Measurements from ENCODE around the gene PLAC1. TPM values are rescaled to one million over a fixed set of nuclear protein-coding genes. Genes with fewer than 3 reads are reported as not detected.

Gene PLAC1
- total RNA-seq, 1 donor: not detected

DNA sequence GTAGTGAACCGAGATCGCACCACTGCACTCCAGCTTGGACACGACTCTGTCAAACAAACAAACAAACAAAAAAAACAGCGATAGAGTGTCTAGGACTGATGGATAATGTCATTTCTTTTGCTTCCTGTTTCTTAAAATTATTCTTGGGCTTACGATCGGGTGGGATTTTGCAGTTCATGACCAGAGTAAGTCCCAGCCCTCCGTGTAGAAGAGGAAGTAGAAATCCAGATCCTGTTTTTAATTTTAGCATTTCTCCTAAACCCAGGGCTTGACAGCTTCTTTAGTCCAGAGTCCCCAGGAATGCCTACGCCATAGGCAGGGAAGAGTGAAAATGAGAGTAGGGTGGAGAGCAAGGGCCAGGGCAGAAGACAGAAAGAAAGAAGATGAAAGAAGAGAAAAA is 104.0 kb downstream of the PLAC1 start:
- Histone ChIP-seq H3K27me3 (ENCODE audit: insufficient read depth, low read length) (no peaks in the 10 kb centered on the region), H4K20me1 (ENCODE audit: insufficient read depth, low read length) (no peaks in the 10 kb centered on the region), H3K9me3 (ENCODE audit: low read depth, low read length) (no peaks in the 10 kb centered on the region), H2AFZ (ENCODE audit: low read length) (no peak overlapping the region), H3K4me1 (ENCODE audit: insufficient read depth, low read length) (peaks cover 13% of the 10 kb centered on the region), H3K4me2 (ENCODE audit: insufficient read depth, low read length) (peak overlapping the region; percentile 27), H3K4me3 (ENCODE audit: insufficient read depth, low read length) (no peak overlapping the region), H3K27ac (ENCODE audit: low read depth, low read length) (no peak overlapping the region), H3K79me2 (ENCODE audit: insufficient read depth, low read length) (no peaks in the 10 kb centered on the region), H3K36me3 (ENCODE audit: insufficient read depth, low read length) (no peaks in the 10 kb centered on the region)
- TF ChIP-seq, protein P1, sequence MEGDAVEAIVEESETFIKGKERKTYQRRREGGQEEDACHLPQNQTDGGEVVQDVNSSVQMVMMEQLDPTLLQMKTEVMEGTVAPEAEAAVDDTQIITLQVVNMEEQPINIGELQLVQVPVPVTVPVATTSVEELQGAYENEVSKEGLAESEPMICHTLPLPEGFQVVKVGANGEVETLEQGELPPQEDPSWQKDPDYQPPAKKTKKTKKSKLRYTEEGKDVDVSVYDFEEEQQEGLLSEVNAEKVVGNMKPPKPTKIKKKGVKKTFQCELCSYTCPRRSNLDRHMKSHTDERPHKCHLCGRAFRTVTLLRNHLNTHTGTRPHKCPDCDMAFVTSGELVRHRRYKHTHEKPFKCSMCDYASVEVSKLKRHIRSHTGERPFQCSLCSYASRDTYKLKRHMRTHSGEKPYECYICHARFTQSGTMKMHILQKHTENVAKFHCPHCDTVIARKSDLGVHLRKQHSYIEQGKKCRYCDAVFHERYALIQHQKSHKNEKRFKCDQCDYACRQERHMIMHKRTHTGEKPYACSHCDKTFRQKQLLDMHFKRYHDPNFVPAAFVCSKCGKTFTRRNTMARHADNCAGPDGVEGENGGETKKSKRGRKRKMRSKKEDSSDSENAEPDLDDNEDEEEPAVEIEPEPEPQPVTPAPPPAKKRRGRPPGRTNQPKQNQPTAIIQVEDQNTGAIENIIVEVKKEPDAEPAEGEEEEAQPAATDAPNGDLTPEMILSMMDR (IDR thresholded peaks at IDR 0.05; ENCODE audit: extremely low read depth, low read depth, low read length): no peak
- DNase-seq (ENCODE audit: insufficient read length, low spot score, missing footprints): no peak

DNA sequence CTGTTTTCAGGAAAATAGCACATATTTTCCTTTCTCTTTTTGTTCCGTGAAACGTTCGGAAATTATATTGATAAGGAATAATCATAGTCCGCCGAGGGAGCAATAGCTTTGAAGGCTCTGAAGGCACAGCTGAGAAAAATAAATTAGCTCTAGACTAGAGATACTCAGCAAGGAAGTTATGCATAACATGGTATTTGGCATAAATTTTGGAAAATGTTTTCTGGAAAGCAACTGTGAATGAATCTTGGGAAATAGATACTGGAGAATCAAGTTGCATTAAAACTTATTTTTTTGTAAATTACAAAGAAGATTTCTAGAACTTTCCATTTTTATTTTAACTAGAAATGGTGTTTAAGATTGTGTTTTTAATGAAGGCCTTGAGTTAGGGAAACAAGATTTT is 105.9 kb downstream of the PLAC1 start:
- no peaks in the 10 kb centered on the region for H3K27me3 ChIP-seq (ENCODE audit: insufficient read depth, low read length)
- H3K4me1 ChIP-seq (ENCODE audit: insufficient read depth, low read length): peaks cover 13% of the 10 kb centered on the region
- H3K9me3 ChIP-seq (ENCODE audit: low read depth, low read length): no peaks in the 10 kb centered on the region
- H3K27ac ChIP-seq (ENCODE audit: low read depth, low read length): no peak overlapping the region
- TF ChIP-seq, protein P1 (IDR thresholded peaks at IDR 0.05; ENCODE audit: extremely low read depth, low read depth, low read length): no peak
- H3K36me3 ChIP-seq (ENCODE audit: insufficient read depth, low read length): no peaks in the 10 kb centered on the region
- no peak for DNase-seq (ENCODE audit: insufficient read length, low spot score, missing footprints)
- no peak overlapping the region for H3K4me3 ChIP-seq (ENCODE audit: insufficient read depth, low read length)
- no peaks in the 10 kb centered on the region for H4K20me1 ChIP-seq (ENCODE audit: insufficient read depth, low read length)
- H3K79me2 ChIP-seq (ENCODE audit: insufficient read depth, low read length): peaks cover 16% of the 10 kb centered on the region
- H2AFZ ChIP-seq (ENCODE audit: low read length): no peak overlapping the region
- H3K4me2 ChIP-seq (ENCODE audit: insufficient read depth, low read length): no peak overlapping the region

DNA sequence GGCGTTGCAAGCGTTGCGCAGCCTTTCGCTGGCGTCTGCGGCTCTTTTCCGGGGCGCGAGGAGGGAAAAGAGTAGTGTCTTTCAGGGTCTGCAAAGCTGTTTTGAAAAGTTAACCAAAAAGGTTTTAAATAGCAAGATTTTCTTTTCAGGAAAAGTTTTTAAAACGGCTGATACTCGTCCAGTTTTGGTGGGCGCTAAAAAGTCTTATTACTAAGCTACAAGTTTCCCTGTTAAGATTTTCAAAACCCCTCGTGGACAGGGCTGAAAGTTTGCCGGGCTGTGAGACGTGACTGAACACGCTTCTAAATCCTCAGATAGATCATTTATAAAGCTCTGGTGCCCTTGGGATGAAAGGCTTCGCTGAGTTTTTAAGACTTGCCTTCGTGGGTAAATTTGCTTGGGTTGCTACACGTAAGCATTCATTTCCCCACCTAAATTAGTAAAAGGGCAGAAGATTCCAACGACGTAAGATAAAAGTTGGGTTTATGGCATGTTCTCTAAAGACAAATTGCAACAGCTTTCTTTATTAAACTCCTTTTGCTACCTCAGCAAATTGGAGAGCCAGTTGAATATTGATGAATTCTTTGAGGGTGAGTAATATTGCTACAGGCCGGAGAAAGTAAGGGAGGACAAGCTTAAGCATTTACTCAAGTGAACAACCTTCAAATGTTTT is 106.8 kb downstream of the PLAC1 start:
- TF ChIP-seq, protein P1 (IDR thresholded peaks at IDR 0.05; ENCODE audit: extremely low read depth, low read depth, low read length): no peak
- Histone ChIP-seq H2AFZ (ENCODE audit: low read length) (peak overlapping the region; percentile 61), H4K20me1 (ENCODE audit: insufficient read depth, low read length) (no peaks in the 10 kb centered on the region), H3K27ac (ENCODE audit: low read depth, low read length) (no peak overlapping the region), H3K27me3 (ENCODE audit: insufficient read depth, low read length) (no peaks in the 10 kb centered on the region), H3K4me3 (ENCODE audit: insufficient read depth, low read length) (peak overlapping the region; percentile 81), H3K4me1 (ENCODE audit: insufficient read depth, low read length) (peaks cover 19% of the 10 kb centered on the region), H3K4me2 (ENCODE audit: insufficient read depth, low read length) (peak overlapping the region; percentile 87), H3K36me3 (ENCODE audit: insufficient read depth, low read length) (peaks cover 5% of the 10 kb centered on the region), H3K79me2 (ENCODE audit: insufficient read depth, low read length) (peaks cover 19% of the 10 kb centered on the region), H3K9me3 (ENCODE audit: low read depth, low read length) (no peaks in the 10 kb centered on the region)
- DNase-seq (ENCODE audit: insufficient read length, low spot score, missing footprints): no peak

DNA sequence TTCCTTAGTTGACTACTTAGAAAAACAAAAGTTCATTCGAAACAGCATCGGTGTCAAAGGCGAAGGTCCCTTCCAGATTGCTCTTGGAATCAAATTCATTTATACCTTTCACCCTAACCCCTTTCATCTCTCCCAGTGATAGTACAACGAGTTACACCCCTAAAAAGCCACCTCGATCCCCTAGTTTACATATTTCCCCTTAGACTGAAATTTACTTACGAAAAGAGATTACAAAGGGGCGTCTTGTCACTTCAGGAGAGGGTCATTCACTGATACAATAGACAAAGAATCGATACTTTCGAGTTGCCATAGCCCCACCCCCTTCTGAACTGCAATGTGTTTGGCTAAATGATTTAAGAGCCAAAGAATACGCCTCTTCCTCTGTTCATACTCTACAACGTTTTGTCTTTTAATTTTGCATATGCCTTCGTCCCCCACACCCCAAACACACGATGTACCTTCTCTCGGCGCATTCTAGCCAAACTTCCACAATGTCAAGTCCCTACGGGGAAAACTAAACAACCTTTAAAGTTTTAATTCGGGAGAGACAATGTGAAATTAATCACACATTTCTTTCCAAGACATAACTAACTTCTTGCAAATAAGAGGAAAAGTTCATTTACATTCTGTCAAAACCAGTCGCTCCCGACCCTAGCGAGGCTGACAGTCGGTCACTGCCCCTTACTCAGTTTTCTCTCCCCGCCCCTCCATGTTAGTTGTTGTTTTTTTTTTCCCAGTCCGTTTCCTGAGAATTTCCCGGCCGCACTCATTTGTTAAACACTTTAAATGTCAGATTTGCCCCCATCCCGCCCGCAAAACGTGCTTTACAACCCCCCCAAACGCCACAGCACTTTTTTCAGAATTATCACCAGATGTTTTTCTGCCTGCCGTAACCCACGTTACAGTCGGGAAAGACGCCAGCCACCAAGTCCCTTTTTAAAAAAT is 109.7 kb downstream of the PLAC1 start:
- TF ChIP-seq, protein P1 (IDR thresholded peaks at IDR 0.05; ENCODE audit: extremely low read depth, low read depth, low read length): no peak
- H3K4me2 ChIP-seq (ENCODE audit: insufficient read depth, low read length): peak overlapping the region; percentile 83
- peaks cover 19% of the 10 kb centered on the region for H3K79me2 ChIP-seq (ENCODE audit: insufficient read depth, low read length)
- H3K4me3 ChIP-seq (ENCODE audit: insufficient read depth, low read length): peak overlapping the region; percentile 81
- H3K36me3 ChIP-seq (ENCODE audit: insufficient read depth, low read length): peaks cover 15% of the 10 kb centered on the region
- no peaks in the 10 kb centered on the region for H3K27me3 ChIP-seq (ENCODE audit: insufficient read depth, low read length)
- peak; percentile 78 for DNase-seq (ENCODE audit: insufficient read length, low spot score, missing footprints)
- H2AFZ ChIP-seq (ENCODE audit: low read length): peak overlapping the region; percentile 76
- H3K4me1 ChIP-seq (ENCODE audit: insufficient read depth, low read length): peaks cover 21% of the 10 kb centered on the region
- H3K27ac ChIP-seq (ENCODE audit: low read depth, low read length): peak overlapping the region; percentile 65
- H3K9me3 ChIP-seq (ENCODE audit: low read depth, low read length): no peaks in the 10 kb centered on the region
- no peaks in the 10 kb centered on the region for H4K20me1 ChIP-seq (ENCODE audit: insufficient read depth, low read length)
